Thyroid gland (tissue), 4 donors: ENCODE measurements around the gene LTV1.

Source experiments
- CTCF ChIP-seq, 6 experiments: fragments of 200-600 bp in 3 of 6; fragments of 450-650 bp in 3 of 6; sonication (generic) in 3 of 6; IDR thresholded peaks; one replicate each; pipeline ENCODE4 v1.5.1; 2016 to 2019; ENCODE audit warnings: antibody characterized with exemption in 6 of 6, mild to moderate bottlenecking in 2 of 6, inconsistent platforms in 1 of 6, moderate library complexity in 1 of 6
- POLR2A ChIP-seq, 2 donors: fragments of 450-650 bp; IDR thresholded peaks; one replicate each; pipeline ENCODE4 v1.6.1; 2017; ENCODE audit warnings: antibody characterized with exemption in 2 of 2, mild to moderate bottlenecking in 2 of 2, moderate library complexity in 1 of 2

- no peak for TF ChIP-seq CTCF (IDR thresholded peaks at IDR 0.05)
- TF ChIP-seq POLR2A (IDR thresholded peaks at IDR 0.05): no peak
Measured at GRCh38 chr6:143857651-143858050, 14.5 kb downstream of the LTV1 start.
